Measurements from ENCODE around the gene GRK7. TPM values are rescaled to one million over a fixed set of nuclear protein-coding genes. Genes with fewer than 3 reads are reported as not detected.

The GRK7 gene
- total and polyA plus RNA-seq, 11 donors, result 0.06 to 0.13 TPM; not detected in 9

GRCh38 chr3:141810161-141810560 lies 47.0 kb downstream of the GRK7 start:
- no peak for TF ChIP-seq POLR2A (IDR thresholded peaks at IDR 0.05)
- TF ChIP-seq, protein P1, sequence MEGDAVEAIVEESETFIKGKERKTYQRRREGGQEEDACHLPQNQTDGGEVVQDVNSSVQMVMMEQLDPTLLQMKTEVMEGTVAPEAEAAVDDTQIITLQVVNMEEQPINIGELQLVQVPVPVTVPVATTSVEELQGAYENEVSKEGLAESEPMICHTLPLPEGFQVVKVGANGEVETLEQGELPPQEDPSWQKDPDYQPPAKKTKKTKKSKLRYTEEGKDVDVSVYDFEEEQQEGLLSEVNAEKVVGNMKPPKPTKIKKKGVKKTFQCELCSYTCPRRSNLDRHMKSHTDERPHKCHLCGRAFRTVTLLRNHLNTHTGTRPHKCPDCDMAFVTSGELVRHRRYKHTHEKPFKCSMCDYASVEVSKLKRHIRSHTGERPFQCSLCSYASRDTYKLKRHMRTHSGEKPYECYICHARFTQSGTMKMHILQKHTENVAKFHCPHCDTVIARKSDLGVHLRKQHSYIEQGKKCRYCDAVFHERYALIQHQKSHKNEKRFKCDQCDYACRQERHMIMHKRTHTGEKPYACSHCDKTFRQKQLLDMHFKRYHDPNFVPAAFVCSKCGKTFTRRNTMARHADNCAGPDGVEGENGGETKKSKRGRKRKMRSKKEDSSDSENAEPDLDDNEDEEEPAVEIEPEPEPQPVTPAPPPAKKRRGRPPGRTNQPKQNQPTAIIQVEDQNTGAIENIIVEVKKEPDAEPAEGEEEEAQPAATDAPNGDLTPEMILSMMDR (IDR thresholded peaks at IDR 0.05), result no peak
- Histone ChIP-seq H3K36me3 (no peaks in the 10 kb centered on the region), H3K27me3 (no peaks in the 10 kb centered on the region), H3K9me3 (peaks cover 0 to 3% (median 0%) of the 10 kb centered on the region in 12 donors), H3K4me3 (no peak overlapping the region), H3K4me1 (no peaks in the 10 kb centered on the region), H3K27ac (no peak overlapping the region)
- intact Hi-C loops (cut with DNase I), result no loop called here
- WGBS, 4 donors, result 92 to 96% (median 96%) methylated on average over 2 of the region's 2 CpGs
- DNase-seq (no peak), ATAC-seq (no peak)

DNA sequence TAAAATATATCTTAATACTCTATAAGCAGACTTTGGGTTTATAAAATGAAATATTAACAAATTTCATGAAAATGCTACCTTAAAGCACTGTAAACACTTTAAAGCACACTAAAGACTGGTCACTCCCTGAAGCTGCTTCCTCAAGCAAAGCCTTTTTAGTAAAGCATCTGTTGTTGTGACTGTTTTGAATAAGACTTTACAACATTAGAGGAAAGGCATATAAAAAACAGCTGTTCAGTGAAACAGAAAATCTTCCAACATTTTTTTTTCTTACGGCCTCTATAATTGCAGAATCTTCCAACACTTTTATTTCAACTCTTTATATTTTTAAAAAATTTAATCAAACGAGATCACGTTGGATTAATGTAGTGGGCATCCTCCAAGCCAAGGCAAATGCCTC lies 48.1 kb downstream of the GRK7 start:
- Histone ChIP-seq H3K27me3 (no peaks in the 10 kb centered on the region), H3K36me3 (no peaks in the 10 kb centered on the region), H3K4me1 (no peaks in the 10 kb centered on the region), H3K4me3 (no peak overlapping the region), H3K9me3 (peaks cover 0 to 11% (median 0%) of the 10 kb centered on the region in 12 donors), H3K27ac (no peak overlapping the region)
- intact Hi-C loops (cut with DNase I), result no loop called here
- 77 to 86% (median 81%) methylated on average over 3 of the region's 3 CpGs for WGBS, 4 donors
- TF ChIP-seq, protein P1 (IDR thresholded peaks at IDR 0.05), result no peak
- TF ChIP-seq POLR2A (IDR thresholded peaks at IDR 0.05), result no peak
- ATAC-seq (no peak), DNase-seq (no peak)

DNA sequence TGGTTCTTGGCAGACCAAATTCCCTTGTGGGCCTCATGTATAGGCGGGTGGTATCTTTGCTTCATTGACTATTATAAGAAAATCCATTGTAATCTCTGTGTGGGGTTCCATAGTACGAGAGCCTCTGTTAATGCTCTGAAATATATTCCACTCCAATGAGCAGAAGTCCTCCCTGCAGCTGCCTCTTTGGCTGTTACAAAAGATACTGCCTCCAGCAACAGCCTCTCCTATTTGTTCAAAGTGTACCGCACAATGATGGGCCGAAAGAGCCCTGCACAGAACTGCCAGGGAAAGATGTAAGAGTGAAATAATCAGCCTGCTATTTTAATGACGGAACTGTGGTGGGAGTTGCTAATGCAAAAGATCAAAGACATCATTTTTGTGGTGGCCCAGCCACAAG lies 48.9 kb downstream of the GRK7 start:
- H3K4me1 ChIP-seq, result no peaks in the 10 kb centered on the region
- H3K9me3 ChIP-seq, result peaks cover 0 to 11% (median 0%) of the 10 kb centered on the region in 12 donors
- 75 to 84% (median 83%) methylated on average over 5 of the region's 5 CpGs for WGBS, 4 donors
- no peak for DNase-seq
- no peak overlapping the region for H3K27ac ChIP-seq
- intact Hi-C loops (cut with DNase I), result no loop called here
- no peaks in the 10 kb centered on the region for H3K36me3 ChIP-seq
- no peak overlapping the region for H3K4me3 ChIP-seq
- TF ChIP-seq, protein P1 (IDR thresholded peaks at IDR 0.05), result no peak
- TF ChIP-seq POLR2A (IDR thresholded peaks at IDR 0.05), result no peak
- no peaks in the 10 kb centered on the region for H3K27me3 ChIP-seq
- ATAC-seq, result no peak

DNA sequence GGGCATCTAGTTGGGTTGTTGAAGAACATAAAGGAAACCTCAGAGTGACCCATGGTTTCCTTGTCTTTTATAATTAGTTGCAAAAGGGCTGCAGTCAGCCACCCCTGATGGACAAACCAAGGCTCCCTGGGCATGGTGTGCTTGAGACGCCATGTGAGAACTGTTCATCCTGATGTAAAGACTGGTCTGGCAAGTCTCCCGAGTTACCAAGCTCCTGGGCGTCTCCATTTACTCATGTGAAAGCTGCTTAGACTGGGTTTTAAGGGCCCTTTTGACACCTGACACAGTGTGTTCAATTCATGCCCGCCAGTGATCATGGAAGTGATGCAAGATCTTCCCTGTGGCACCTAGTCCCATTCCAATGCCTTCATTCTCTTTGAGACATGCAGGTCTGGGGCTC lies 49.4 kb downstream of the GRK7 start:
- Histone ChIP-seq H3K4me3 (no peak overlapping the region), H3K4me1 (no peaks in the 10 kb centered on the region), H3K9me3 (peaks cover 0 to 11% (median 0%) of the 10 kb centered on the region in 12 donors), H3K27me3 (no peaks in the 10 kb centered on the region), H3K36me3 (no peaks in the 10 kb centered on the region), H3K27ac (no peak overlapping the region)
- intact Hi-C loops (cut with DNase I), result no loop called here
- 69 to 75% (median 72%) methylated on average over 4 of the region's 4 CpGs for WGBS, 4 donors
- no peak for DNase-seq
- ATAC-seq, result no peak
- TF ChIP-seq, protein P1 (IDR thresholded peaks at IDR 0.05), result no peak
- no peak for TF ChIP-seq POLR2A (IDR thresholded peaks at IDR 0.05)

Other genes with a start within 250 kb of the GRK7 start
- gene RNF7, start 25.1 kb upstream of the GRK7 start, total RNA-seq, result 10 to 100 TPM; 73.0 to 95.3 (median 79.4) TPM
- gene RNF7, start 25.1 kb upstream of the GRK7 start, polyA plus RNA-seq, result 100 to 1,000 TPM in 1 of 2 donors, 10 to 100 TPM in 1; 91.3 to 197 TPM
- 10 to 100 TPM; 19.1 to 78.6 (median 46.1) TPM for gene ATP1B3, start 113.2 kb downstream of the GRK7 start, total RNA-seq
- 10 to 100 TPM; 30.6 to 90.0 TPM for gene ATP1B3, start 113.2 kb downstream of the GRK7 start, polyA plus RNA-seq